Medulla oblongata (tissue), 1 donor: ENCODE data around the gene RPS27L.
"Not testable (repeated sequence)": the region's sequence is repeated elsewhere in the genome, so short reads cannot be mapped to it uniquely, and the experiment has no call there.

ENCODE experiments used
- DNase-seq: peaks from one replicate; pipeline ENCODE4 v3.0.0-alpha.2; 2015; ENCODE audit errors: extremely low spot score

The RPS27L gene

GRCh38 chr15:63098901-63099300 is 58.4 kb downstream of the RPS27L start:
- DNase-seq = not testable (repeated sequence)
